HG03571 (cell line): Measurements from ENCODE around the gene MYD88.
"Not testable (repeated sequence)": the region's sequence is repeated elsewhere in the genome, so short reads cannot be mapped to it uniquely, and the experiment has no call there.

ENCODE experiments used
- ATAC-seq: cut with Tn5 transposase; IDR thresholded peaks from one replicate; pipeline ENCODE4 v1.9.1; 2021; ENCODE audit not compliant: unreplicated experiment

MYD88 gene

GRCh38 chr3:38141173-38141951 lies 2.9 kb downstream of the MYD88 start:
- ATAC-seq, result no peak

GRCh38 chr3:38141952-38142273 lies 3.5 kb downstream of the MYD88 start:
- ATAC-seq, result no peak

- ATAC-seq, result no peak
Measured at GRCh38 chr3:38142959-38143358, 4.5 kb downstream of the MYD88 start.

GRCh38 chr3:38143511-38143910 lies 5.0 kb downstream of the MYD88 start:
- ATAC-seq, result no peak

GRCh38 chr3:38146504-38146903 lies 8.0 kb downstream of the MYD88 start:
- no peak for ATAC-seq

- no peak for ATAC-seq
Measured at GRCh38 chr3:38147421-38147820, 9.0 kb downstream of the MYD88 start.

- no peak for ATAC-seq
Measured at GRCh38 chr3:38148311-38148882, 9.9 kb downstream of the MYD88 start.

- no peak for ATAC-seq
Measured at GRCh38 chr3:38149708-38150107, 11.2 kb downstream of the MYD88 start.

- no peak for ATAC-seq
Measured at GRCh38 chr3:38150780-38151528, 12.5 kb downstream of the MYD88 start.

GRCh38 chr3:38151667-38152265 lies 13.3 kb downstream of the MYD88 start:
- no peak for ATAC-seq

- ATAC-seq, result no peak
Measured at GRCh38 chr3:38152609-38153008, 14.1 kb downstream of the MYD88 start.

- no peak for ATAC-seq
Measured at GRCh38 chr3:38153221-38153620, 14.8 kb downstream of the MYD88 start.

GRCh38 chr3:38154033-38154494 lies 15.6 kb downstream of the MYD88 start:
- no peak for ATAC-seq

- no peak for ATAC-seq
Measured at GRCh38 chr3:38154625-38155255, 16.3 kb downstream of the MYD88 start.

- ATAC-seq, result no peak
Measured at GRCh38 chr3:38155825-38156224, 17.4 kb downstream of the MYD88 start.

GRCh38 chr3:38157117-38157516 lies 18.7 kb downstream of the MYD88 start:
- ATAC-seq, result no peak

GRCh38 chr3:38157595-38157994 lies 19.1 kb downstream of the MYD88 start:
- no peak for ATAC-seq

- no peak for ATAC-seq
Measured at GRCh38 chr3:38158472-38158871, 20.0 kb downstream of the MYD88 start.

- not testable (repeated sequence) for ATAC-seq
Measured at GRCh38 chr3:38160704-38161103, 22.2 kb downstream of the MYD88 start.

GRCh38 chr3:38163117-38163840 lies 24.8 kb downstream of the MYD88 start:
- no peak for ATAC-seq
